NCI-H748 treated with DMSO at 0.1 percent for 48 hours (cell line): ENCODE results near the gene GPR15LG.

ENCODE experiments used
- DNase-seq: peaks from one replicate; lab custom pipeline; 2025; lab: John Stamatoyannopoulos, UW

Gene GPR15LG

GRCh38 chr10:84214612-84215235 lies 41.1 kb downstream of the GPR15LG start:
- DNase-seq = no peak

GRCh38 chr10:84216834-84217233 lies 43.2 kb downstream of the GPR15LG start:
- no peak for DNase-seq

DNA sequence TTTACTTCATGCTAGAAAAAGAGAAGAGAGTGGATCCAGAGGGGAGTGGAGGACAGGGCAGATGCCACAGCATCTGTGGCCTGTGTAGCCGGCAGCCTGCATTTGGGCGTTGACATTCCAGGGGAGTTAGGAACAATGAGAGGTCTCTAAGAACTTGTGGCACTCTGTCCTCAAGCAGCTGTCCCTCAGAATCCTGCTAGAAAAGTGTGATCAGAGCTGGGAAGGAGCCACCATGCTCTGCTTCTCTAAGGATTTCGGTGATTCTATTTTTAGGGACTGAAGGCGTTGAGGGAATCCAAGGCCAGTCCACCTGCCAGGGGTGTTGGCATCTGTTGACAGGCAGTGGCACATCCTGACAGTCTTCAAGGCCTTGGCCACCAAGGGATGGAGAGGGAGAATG lies 44.1 kb downstream of the GPR15LG start:
- DNase-seq = no peak

DNA sequence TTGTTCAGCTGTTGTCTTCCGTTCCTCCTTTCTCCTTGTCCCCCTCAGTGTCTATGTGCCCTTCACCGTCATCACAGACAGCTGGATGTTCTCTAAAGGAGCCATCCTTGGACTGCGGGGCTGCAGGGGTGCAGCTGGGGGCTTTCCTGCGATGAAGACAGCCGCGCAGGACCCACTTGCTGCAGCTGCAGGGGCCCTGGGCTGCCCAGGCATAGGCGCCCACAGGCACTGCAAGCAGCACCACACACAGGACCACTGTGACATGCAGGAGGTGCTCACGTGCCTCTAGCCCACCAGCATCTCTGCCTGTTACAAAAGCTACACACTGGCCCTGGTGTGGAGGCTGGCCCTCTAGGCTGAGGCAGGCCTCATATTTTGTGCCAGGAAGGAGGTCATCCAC lies 48.3 kb downstream of the GPR15LG start:
- no peak for DNase-seq

- DNase-seq = no peak
Measured at GRCh38 chr10:84224411-84225028, 50.9 kb downstream of the GPR15LG start.

DNA sequence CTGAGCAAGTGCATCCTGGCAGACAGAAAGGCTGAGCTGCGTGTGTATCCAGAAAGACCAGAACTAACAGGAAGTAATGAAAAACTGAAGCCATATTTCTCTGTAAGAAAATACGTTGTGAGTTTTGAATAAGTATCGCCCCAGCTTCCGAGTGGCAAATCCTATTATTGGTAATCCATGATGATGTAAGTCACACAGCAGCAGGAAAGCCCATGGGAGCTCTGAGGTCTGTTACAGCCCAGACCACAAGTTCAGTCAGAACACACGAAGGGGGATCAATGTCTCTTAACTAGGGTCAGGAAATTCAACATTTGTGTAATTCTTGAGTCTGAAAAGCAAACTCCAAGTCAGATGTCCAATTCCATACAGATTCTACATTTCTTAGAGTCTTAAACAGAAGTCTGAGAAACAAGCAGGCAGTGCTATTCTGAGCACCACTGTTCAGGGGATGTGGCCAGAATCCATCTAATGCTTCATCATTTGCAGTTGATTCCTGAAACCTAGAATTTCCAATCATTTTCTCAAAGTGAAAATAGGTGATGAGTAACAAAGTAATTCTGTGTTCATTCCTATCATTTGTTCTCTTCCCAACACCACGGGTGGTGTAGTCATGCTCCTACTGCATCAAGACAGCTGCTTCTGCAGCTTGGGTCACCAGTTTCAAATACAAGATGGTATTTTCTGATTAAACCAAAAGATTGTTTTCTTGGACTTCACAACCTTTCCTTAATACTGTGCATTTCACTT lies 52.0 kb downstream of the GPR15LG start, which contains the start of gene LRIT2:
Gene LRIT2 (minus strand): TSS at position 118 of the 747 bp plus-strand sequence. CDS start 24 bp downstream, at position 94.
- no peak for DNase-seq

DNA sequence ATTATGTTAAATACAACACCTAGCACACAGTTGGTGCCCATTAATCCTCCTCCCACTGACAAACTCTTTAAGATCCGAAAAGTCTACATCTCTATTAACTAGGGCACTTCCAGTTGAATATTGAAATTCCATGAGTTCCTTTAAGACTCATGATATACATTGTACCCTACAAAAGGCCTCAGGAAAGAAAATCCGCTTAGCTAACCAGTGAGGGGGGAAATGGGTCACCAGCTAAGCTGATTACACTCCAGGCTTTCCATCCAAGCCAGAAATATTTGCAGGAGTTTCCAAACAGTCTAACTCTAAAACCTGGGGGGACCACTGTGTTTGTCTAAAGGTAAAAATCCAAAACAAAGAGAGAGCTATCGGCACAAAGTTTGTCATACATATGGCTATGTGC lies 53.0 kb downstream of the GPR15LG start:
- DNase-seq = no peak

GRCh38 chr10:84227810-84228209 lies 54.2 kb downstream of the GPR15LG start:
- no peak for DNase-seq

GRCh38 chr10:84230359-84230758 lies 56.8 kb downstream of the GPR15LG start:
- DNase-seq = no peak

DNA sequence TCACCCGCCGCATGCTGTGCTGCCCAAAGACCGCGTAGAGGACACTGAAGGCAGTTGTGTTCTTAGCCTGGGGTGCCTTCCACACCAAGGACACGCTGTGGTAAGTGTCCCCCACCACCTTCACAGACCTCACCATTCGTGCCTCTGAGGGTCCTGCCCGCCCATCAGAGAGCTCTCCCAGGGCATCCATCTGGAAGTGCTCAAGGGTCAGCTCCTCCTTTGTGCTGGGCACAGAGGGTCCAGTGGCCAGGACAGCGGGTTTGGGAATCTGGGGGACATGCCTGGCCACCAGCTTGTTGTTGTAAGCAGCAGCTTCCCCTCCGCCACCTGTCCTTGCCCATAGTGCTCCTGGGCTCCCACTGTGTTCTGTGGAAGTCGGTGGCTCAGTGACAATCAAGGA lies 58.8 kb downstream of the GPR15LG start:
- DNase-seq = no peak

GRCh38 chr10:84233940-84234339 lies 60.3 kb downstream of the GPR15LG start:
- DNase-seq = no peak

GRCh38 chr10:84234479-84234878 lies 60.9 kb downstream of the GPR15LG start:
- DNase-seq = no peak
